ENCODE results near the gene IRAK1.

IRAK1 gene

GRCh38 chrX:154027022-154027402, 7.3 kb upstream of the IRAK1 start:
- Mint-ChIP-seq H3K9me3 (peaks cover 64% of the 10 kb centered on the region), H3K36me3 (ENCODE audit: low read depth) (peaks cover 19% of the 10 kb centered on the region), H3K27ac (no peak overlapping the region), H3K4me3 (no peak overlapping the region), H3K27me3 (ENCODE audit: low read depth, poor library complexity) (no peaks in the 10 kb centered on the region), H3K4me1 (peaks cover 50% of the 10 kb centered on the region)
- no peak for TF ChIP-seq CTCF (IDR thresholded peaks at IDR 0.05)
- DNase-seq: no peak

GRCh38 chrX:154026136-154027021, 6.7 kb upstream of the IRAK1 start:
- H3K9me3 Mint-ChIP-seq: peaks cover 61% of the 10 kb centered on the region
- no peaks in the 10 kb centered on the region for H3K27me3 Mint-ChIP-seq (ENCODE audit: low read depth, poor library complexity)
- TF ChIP-seq CTCF (IDR thresholded peaks at IDR 0.05): no peak
- H3K4me3 Mint-ChIP-seq: no peak overlapping the region
- no peak overlapping the region for H3K27ac Mint-ChIP-seq
- peaks cover 50% of the 10 kb centered on the region for H3K4me1 Mint-ChIP-seq
- H3K36me3 Mint-ChIP-seq (ENCODE audit: low read depth): peaks cover 12% of the 10 kb centered on the region
- DNase-seq: no peak

- Mint-ChIP-seq H3K4me3 (no peak overlapping the region), H3K4me1 (peaks cover 62% of the 10 kb centered on the region), H3K36me3 (ENCODE audit: low read depth) (peaks cover 12% of the 10 kb centered on the region), H3K27me3 (ENCODE audit: low read depth, poor library complexity) (no peaks in the 10 kb centered on the region), H3K27ac (no peak overlapping the region), H3K9me3 (peaks cover 72% of the 10 kb centered on the region)
- no peak for TF ChIP-seq CTCF (IDR thresholded peaks at IDR 0.05)
- DNase-seq: no peak
Measured at GRCh38 chrX:154025230-154025629, 5.5 kb upstream of the IRAK1 start.

GRCh38 chrX:154024271-154024670, 4.6 kb upstream of the IRAK1 start:
- H3K4me1 Mint-ChIP-seq: peaks cover 62% of the 10 kb centered on the region
- H3K27ac Mint-ChIP-seq: peak overlapping the region; percentile 72
- no peak overlapping the region for H3K4me3 Mint-ChIP-seq
- no peak for DNase-seq
- peaks cover 12% of the 10 kb centered on the region for H3K36me3 Mint-ChIP-seq (ENCODE audit: low read depth)
- H3K9me3 Mint-ChIP-seq: peaks cover 69% of the 10 kb centered on the region
- H3K27me3 Mint-ChIP-seq (ENCODE audit: low read depth, poor library complexity): no peaks in the 10 kb centered on the region
- no peak for TF ChIP-seq CTCF (IDR thresholded peaks at IDR 0.05)

- Mint-ChIP-seq H3K27me3 (ENCODE audit: low read depth, poor library complexity) (no peaks in the 10 kb centered on the region), H3K36me3 (ENCODE audit: low read depth) (peaks cover 5% of the 10 kb centered on the region), H3K4me3 (peak overlapping the region; percentile 50), H3K9me3 (peaks cover 62% of the 10 kb centered on the region), H3K27ac (peak overlapping the region; percentile 86), H3K4me1 (peaks cover 67% of the 10 kb centered on the region)
- DNase-seq: no peak
- TF ChIP-seq CTCF (IDR thresholded peaks at IDR 0.05): no peak
Measured at GRCh38 chrX:154023276-154024000, 3.7 kb upstream of the IRAK1 start.

All from nephron progenitor cell (in vitro differentiated cells).